Retinal pigment epithelial cell (primary cell): ENCODE data around the gene KRTAP10-10.
"Not testable (repeated sequence)": the region's sequence is repeated elsewhere in the genome, so short reads cannot be mapped to it uniquely, and the experiment has no call there.

Experiments used
- DNase-seq: peaks from one replicate; pipeline ENCODE4 v3.0.0-alpha.2; 2010; ENCODE audit warnings: low read depth
- H3K4me3 ChIP-seq: 2 replicates; pipeline ENCODE4 v1.5.1; 2011; ENCODE audit warnings: mild to moderate bottlenecking, low read length, control low read depth, moderate library complexity
- CTCF ChIP-seq: conservative IDR thresholded peaks from 2 replicates; pipeline ENCODE4 v1.5.1; 2011; ENCODE audit warnings: low read depth, low read length, control low read depth, inconsistent platforms

The KRTAP10-10 gene

GRCh38 chr21:44637018-44637850 lies at the start of gene KRTAP10-10:
Gene KRTAP10-10 (plus strand): TSS chr21:44637356. CDS start chr21:44637418, 62 bp downstream.
- TF ChIP-seq CTCF = no peak
- DNase-seq = no peak
- no peak within 1 kb of the TSS for H3K4me3 ChIP-seq

- no peak overlapping the region for H3K4me3 ChIP-seq
- no peak for TF ChIP-seq CTCF
- no peak for DNase-seq
Measured at GRCh38 chr21:44589094-44589493, 48.1 kb upstream of the KRTAP10-10 start.

- DNase-seq = no peak
- TF ChIP-seq CTCF = no peak
- H3K4me3 ChIP-seq = no peak overlapping the region
Measured at GRCh38 chr21:44589586-44590305, 47.4 kb upstream of the KRTAP10-10 start.

- TF ChIP-seq CTCF = no peak
- DNase-seq = no peak
- no peak overlapping the region for H3K4me3 ChIP-seq
Measured at GRCh38 chr21:44590311-44590721, 46.8 kb upstream of the KRTAP10-10 start.

GRCh38 chr21:44590897-44591800 lies 46.0 kb upstream of the KRTAP10-10 start:
- DNase-seq, H3K4me3 ChIP-seq: not testable (repeated sequence)

GRCh38 chr21:44591801-44592130 lies 45.4 kb upstream of the KRTAP10-10 start:
- not testable (repeated sequence) for H3K4me3 ChIP-seq, DNase-seq

GRCh38 chr21:44592446-44593311 lies 44.5 kb upstream of the KRTAP10-10 start, which contains the start of gene KRTAP10-6:
Gene KRTAP10-6 (minus strand): TSS chr21:44592505. CDS start chr21:44592484, 21 bp downstream.
- no peak for DNase-seq
- TF ChIP-seq CTCF = no peak
- H3K4me3 ChIP-seq = no peak within 1 kb of the TSS
